ENCODE results near the gene TM9SF4.
"Not testable (repeated sequence)": the region's sequence is repeated elsewhere in the genome, so short reads cannot be mapped to it uniquely, and the experiment has no call there.

Gene TM9SF4

GRCh38 chr20:32091888-32092346, 17.6 kb upstream of the TM9SF4 start:
- DNase-seq: peak; percentile 49

DNA sequence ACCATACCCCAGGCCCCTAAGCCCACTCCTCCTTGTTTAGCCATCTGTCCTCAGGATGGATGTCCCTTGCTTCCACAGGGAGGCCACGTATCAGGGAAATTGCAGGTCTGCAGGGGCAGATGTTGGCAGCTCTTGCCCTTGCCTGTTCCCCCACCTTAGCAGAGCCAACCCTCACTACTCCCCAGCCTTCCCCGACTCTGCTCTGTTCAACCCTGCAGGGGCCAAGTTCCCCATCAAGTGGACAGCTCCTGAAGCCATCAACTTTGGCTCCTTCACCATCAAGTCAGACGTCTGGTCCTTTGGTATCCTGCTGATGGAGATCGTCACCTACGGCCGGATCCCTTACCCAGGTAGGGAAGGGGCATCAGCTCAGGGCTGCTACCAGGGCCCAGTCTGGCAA, 10.7 kb upstream of the TM9SF4 start:
- DNase-seq: no peak

DNA sequence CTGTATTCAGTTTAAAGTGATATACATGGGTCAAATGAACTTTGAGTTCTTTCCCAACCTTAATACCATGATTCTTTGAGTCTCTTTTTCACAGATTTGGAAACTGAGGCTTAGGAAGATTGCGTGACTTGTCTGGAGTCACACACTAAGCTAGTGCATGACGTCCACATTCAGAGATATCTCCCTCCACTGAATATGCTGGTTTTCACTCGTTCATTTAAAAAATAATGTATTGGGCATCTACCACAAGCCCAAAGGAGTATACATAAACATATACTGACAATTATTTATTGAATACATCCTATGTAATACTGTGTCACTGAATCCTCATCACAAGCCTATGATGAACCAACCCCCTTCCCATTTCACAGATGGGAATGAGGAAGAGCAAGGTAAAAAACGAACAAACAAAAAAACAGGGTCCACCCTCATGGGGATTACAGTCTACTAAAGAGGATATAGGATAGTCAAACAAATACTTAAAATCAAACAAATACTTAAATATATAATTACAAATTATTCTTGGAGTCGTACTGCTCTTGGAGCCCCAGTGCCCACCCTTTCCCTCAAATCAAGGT, 611 bp upstream of the TM9SF4 start:
- no peak for DNase-seq

DNA sequence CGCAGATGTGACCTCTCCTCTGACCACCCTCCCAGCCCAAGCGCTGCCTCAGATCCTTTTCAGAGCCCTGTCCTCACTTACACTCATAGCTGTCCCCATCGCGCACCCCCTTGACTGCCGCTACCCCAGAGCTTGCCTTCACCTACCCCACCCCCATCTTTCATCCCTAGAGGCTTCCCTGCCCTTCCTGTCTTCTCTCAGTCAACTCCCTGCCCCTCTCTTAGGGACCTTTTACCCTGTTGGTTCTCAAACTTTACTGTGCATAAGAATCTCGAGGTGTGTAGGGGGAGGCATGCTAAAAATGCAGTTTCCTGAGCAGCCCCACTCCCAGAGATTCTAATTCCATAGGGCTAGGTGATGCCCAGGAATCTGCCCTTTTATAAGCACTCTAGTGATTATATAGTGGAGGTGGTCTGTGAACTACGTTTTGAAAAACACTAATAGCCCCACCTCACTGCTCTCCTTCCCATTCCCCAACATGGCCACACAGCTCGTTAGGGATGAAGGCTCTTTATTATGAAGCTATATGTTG, 725 bp downstream of the TM9SF4 start:
- DNase-seq: no peak

GRCh38 chr20:32110727-32111126, 1.2 kb downstream of the TM9SF4 start:
- no peak for DNase-seq

DNA sequence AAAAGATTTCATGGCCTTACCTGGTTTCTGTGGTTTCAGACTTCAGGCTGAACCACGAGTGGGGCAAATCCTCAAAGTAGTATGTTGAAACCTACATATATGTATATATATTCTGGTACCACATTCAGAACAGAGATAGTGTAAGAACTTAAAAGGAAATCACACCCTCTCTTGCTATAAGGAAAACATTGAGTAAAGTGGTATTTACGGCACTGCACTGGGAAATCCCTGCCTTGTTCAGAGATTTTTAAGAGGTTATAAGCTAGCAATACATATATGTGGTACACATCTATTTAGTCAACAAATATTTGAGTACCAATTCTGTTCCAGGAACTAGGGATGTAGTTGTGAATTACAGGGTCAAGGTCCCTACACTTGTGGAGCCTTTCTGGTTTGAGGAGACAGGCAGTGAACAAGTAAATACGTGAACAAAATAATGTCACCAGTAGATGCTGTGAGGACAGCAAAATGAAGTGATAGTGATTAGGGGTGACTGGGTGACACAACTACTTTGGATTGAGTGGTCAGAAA, 1.7 kb downstream of the TM9SF4 start:
- DNase-seq: no peak

DNA sequence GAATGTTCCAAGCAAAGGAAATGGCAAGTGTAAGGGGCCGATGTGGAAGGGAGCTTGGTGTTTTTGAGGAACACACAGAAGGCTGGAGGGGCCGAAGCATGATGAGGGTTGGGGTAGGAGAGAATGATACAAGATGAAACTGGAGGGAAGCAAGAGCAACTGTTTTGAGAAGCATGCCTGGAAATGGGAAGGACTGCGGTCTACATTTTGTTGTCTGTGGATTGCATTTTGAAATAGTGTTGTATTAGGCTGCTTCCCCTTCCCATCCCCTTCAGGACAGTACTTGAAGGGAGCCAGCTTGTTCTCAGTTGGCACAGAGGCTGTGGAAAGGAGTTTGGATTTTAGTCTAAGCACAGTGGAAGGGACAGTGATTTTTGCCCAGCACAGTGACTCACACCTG, 2.2 kb downstream of the TM9SF4 start:
- no peak for DNase-seq

GRCh38 chr20:32112841-32113240, 3.3 kb downstream of the TM9SF4 start:
- peak; percentile 72 for DNase-seq

- DNase-seq: no peak
These were observed 4.2 kb downstream of the TM9SF4 start for GRCh38 chr20:32113591-32114260.

DNA sequence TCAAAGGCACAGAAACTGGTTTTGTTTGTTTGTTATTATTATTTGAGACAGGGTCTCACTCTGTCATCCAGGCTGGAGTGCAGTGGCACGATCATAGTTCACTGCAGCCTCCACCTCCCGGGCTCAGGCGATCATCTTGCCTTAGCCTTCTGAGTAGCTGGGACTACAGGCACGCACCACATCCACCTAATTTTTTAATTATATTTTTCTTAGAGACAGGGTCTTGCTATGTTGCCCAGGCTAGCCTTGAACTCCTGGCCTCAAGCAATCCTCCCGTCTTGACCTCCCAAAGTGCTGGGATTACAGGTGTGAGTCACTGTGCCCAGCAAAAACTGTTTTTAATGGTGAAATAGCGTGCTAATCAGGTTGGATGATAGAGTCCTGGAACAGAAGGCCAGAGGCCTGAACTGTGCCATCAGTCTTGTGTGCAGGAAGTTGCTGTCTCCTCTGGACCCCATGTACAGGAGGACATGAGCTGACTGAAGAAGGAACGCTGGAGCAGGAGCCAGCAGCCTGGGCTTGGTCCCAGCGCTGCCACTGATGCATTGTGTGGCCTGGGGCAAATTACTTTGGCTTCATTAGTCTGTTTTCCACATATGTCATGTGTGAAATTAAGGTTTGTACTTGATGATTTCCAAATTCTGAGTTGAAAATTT, 4.9 kb downstream of the TM9SF4 start:
- no peak for DNase-seq

- DNase-seq: no peak
These were observed 5.8 kb downstream of the TM9SF4 start for GRCh38 chr20:32115211-32115767.

GRCh38 chr20:32116079-32116521, 6.6 kb downstream of the TM9SF4 start:
- DNase-seq: no peak

GRCh38 chr20:32116796-32117195, 7.3 kb downstream of the TM9SF4 start:
- DNase-seq: not testable (repeated sequence)

DNA sequence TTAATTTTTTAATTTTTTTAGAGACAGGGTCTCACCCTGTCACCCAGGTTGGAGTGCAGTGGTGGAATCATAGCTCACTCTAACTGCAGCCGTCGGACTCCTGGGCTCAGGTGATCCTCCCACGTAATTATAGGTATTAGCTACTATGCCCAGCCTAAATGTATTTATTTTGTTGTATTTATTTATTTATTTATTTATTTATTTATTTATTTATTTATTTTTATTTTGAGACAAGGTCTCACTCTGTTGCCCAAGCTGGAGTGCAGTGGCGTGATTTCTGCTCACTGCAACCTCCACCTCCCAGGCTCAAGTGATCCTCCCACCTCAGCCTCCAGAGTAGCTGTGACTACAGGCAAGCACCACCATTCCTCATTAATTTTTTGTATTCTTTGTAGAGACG, 8.9 kb downstream of the TM9SF4 start:
- not testable (repeated sequence) for DNase-seq

GRCh38 chr20:32119734-32120133, 10.2 kb downstream of the TM9SF4 start:
- DNase-seq: no peak

GRCh38 chr20:32121908-32122307, 12.4 kb downstream of the TM9SF4 start:
- not testable (repeated sequence) for DNase-seq

DNA sequence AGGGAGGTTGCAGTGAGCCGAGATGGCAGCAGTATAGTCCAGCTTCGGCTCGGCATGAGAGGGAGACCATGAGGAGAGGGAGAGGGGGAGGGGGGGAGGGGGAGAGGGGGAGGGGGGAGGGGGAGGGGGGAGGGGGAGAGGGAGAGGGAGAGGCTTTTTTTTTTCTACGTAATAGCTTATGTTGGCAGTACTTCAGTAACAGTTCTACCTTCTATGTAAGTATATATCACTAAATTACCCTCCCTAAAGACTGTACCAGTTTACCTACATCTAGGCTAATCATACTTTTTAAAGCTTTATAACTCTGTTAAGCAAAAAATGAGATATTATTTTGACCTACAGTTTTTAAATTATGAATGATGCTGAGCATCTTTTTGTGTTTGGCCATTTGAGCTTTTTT, 13.6 kb downstream of the TM9SF4 start:
- DNase-seq: no peak

GRCh38 chr20:32124916-32125454, 15.5 kb downstream of the TM9SF4 start:
- no peak for DNase-seq

DNA sequence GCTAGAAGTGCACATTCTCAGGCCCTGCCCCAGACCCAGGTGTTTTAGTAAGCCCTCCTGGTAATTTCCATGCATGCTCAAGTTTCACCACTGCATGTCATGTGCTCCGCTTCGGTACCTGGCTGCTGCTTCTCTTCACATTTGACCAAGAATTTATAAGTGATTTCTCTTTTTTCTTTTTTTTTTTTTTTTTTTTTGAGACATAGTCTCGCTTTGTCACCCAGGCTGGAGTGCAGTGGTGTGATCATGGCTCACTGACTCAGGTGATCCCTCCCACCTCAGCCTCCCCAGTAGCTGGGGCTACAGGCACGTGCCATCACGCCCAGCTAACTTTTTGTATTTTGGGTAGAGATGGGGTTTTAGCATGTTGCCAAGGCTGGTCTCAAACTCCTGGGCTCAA, 16.0 kb downstream of the TM9SF4 start:
- no peak for DNase-seq

- no peak for DNase-seq
These were observed 17.4 kb downstream of the TM9SF4 start for GRCh38 chr20:32126919-32127318.

DNA sequence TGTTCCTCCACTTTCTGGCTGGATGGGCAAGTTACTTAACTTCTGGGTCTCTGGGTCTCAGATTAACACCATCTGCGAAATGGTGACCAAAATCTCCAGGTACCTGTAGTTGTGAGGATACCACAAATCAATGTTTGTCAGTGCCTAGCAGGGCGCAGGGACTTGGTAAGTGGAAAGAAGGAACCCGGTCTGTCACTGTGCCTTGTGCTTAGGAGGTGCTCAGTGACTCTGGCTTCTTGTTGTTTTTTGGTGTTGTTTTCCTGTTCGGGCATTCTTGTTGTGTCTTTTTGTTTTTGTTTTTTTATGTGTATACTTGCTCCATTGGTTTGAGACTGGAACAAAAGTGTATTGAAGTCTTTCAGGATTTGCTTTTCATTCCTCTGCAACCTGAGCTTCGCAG, 17.8 kb downstream of the TM9SF4 start:
- DNase-seq: no peak

GRCh38 chr20:32128167-32128566, 18.7 kb downstream of the TM9SF4 start:
- DNase-seq: no peak

DNA sequence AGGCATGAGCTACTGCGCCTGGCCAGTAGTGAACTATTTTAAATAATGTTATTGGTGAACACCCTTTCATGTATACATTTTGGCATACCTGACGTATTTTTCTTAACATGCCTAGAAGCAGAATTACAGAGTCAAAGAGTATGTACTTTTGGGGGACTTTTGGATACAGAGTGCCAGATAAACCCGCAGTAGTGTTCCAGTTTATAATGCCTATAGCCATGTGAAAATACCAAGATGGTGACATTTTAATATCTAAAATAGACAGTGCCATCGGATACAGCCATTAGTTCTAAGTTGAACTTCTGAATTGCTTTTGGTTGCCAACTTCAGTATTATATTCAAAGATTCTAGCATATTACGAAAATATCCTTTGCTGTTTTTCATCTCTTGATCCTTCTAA, 20.3 kb downstream of the TM9SF4 start:
- no peak for DNase-seq
